ENCODE data around the gene RBM47. TPM values are rescaled to one million over a fixed set of nuclear protein-coding genes. Genes with fewer than 3 reads are reported as not detected.
"Not testable (repeated sequence)": the region's sequence is repeated elsewhere in the genome, so short reads cannot be mapped to it uniquely, and the experiment has no call there.

Gene RBM47
- total RNA-seq, 1 donor from 2014 or later = 0.12 TPM

DNA sequence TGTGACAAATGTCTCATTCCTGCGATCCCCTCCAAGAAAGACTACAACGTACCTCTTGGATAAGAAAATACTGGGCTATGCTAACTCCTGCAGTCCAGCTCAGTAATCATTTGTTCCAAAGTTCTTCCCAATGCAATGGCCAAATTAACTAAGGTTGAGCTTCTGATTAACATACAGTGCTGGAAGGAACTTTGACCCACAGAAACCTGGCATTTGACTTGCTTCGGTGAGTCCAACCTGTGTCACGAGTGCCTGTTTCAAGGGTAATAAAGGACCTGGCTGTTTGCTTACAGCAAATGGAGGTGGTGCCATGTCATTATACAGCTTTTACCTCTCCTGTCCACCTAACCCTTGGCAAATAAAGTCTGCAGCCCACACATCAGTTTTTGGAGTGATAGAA, 83.2 kb downstream of the RBM47 start:
- Mint-ChIP-seq H3K27ac (ENCODE audit: unreplicated experiment) (no peak overlapping the region), H3K9me3 (ENCODE audit: low read depth) (no peaks in the 10 kb centered on the region), H3K4me3 (ENCODE audit: unreplicated experiment) (no peak overlapping the region), H3K27me3 (ENCODE audit: low read depth) (no peaks in the 10 kb centered on the region), H3K36me3 (ENCODE audit: low read depth) (no peaks in the 10 kb centered on the region), H3K4me1 (ENCODE audit: low read depth) (peaks cover 14% of the 10 kb centered on the region)
- no peak for DNase-seq (ENCODE audit: low spot score)
- TF ChIP-seq, protein P1, sequence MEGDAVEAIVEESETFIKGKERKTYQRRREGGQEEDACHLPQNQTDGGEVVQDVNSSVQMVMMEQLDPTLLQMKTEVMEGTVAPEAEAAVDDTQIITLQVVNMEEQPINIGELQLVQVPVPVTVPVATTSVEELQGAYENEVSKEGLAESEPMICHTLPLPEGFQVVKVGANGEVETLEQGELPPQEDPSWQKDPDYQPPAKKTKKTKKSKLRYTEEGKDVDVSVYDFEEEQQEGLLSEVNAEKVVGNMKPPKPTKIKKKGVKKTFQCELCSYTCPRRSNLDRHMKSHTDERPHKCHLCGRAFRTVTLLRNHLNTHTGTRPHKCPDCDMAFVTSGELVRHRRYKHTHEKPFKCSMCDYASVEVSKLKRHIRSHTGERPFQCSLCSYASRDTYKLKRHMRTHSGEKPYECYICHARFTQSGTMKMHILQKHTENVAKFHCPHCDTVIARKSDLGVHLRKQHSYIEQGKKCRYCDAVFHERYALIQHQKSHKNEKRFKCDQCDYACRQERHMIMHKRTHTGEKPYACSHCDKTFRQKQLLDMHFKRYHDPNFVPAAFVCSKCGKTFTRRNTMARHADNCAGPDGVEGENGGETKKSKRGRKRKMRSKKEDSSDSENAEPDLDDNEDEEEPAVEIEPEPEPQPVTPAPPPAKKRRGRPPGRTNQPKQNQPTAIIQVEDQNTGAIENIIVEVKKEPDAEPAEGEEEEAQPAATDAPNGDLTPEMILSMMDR (IDR thresholded peaks at IDR 0.05) = no peak

DNA sequence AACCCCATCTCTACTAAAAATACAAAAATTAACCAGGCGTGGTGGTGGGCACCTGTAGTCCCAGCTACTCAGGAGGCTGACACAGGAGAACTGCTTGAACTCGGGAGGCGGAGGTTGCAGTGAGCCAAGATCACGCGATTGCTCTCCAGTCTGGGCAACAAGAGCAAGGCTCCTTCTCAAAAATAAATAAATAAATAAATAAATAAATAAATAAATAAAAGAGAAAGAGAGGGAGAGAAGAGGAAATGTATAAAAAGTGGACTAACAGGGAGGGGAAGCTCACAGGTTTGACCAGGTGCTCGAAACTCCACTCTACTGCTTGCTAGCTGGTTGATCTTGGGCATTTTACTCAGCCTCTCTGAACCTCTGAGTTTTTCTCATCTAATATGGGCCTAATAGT, 84.2 kb downstream of the RBM47 start:
- H3K27ac Mint-ChIP-seq (ENCODE audit: unreplicated experiment) = not testable (repeated sequence)

DNA sequence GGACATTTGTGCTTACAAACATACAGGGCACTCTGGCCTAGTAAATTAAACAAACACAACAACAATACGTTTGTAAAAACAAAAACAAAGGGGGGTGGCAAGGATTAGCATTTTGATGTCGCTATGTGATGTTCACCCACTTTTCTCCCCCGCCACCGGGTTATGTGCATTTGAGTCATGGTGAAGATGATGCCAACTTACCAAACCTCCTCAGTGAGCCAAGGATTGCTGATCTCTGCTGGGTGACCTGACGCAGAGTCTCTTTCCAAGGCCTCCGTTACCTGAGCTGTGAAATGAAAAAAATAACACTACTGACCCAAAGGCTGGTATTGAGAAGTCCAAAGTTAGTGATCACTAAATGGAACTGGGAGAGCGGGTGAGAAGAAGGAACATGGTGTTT, 85.4 kb downstream of the RBM47 start:
- TF ChIP-seq, protein P1 (IDR thresholded peaks at IDR 0.05) = no peak
- H3K36me3 Mint-ChIP-seq (ENCODE audit: low read depth) = no peaks in the 10 kb centered on the region
- no peak for DNase-seq (ENCODE audit: low spot score)
- H3K27ac Mint-ChIP-seq (ENCODE audit: unreplicated experiment) = peak overlapping the region; percentile 66
- no peaks in the 10 kb centered on the region for H3K9me3 Mint-ChIP-seq (ENCODE audit: low read depth)
- no peaks in the 10 kb centered on the region for H3K27me3 Mint-ChIP-seq (ENCODE audit: low read depth)
- no peak overlapping the region for H3K4me3 Mint-ChIP-seq (ENCODE audit: unreplicated experiment)
- peaks cover 8% of the 10 kb centered on the region for H3K4me1 Mint-ChIP-seq (ENCODE audit: low read depth)

More for the DNA sequence above, 84.2 kb downstream of the RBM47 start:
- not testable (repeated sequence) for H3K4me3 Mint-ChIP-seq (ENCODE audit: unreplicated experiment); H3K27me3 Mint-ChIP-seq (ENCODE audit: low read depth); DNase-seq (ENCODE audit: low spot score); H3K36me3 Mint-ChIP-seq (ENCODE audit: low read depth); H3K9me3 Mint-ChIP-seq (ENCODE audit: low read depth); H3K4me1 Mint-ChIP-seq (ENCODE audit: low read depth)

DNA sequence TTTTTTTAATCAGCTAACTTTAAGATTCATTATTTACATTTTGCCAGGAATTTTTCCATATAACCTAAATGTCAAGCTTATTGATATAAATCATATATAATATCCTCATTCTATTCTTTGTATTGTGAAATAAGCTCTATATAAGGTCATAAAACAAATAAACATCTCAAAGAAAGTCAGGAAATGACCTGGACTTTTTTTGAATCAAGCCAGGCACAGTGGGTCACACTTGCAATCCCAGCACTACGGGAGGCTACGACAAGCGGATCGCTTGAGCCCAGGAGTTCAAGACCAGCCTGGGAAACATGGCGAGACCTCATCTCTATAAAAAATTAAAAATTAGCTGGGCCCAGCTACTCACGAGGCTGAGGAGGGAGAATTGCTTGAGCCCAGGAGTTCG, 88.9 kb downstream of the RBM47 start:
- no peaks in the 10 kb centered on the region for H3K4me1 Mint-ChIP-seq (ENCODE audit: low read depth)
- no peaks in the 10 kb centered on the region for H3K36me3 Mint-ChIP-seq (ENCODE audit: low read depth)
- TF ChIP-seq, protein P1 (IDR thresholded peaks at IDR 0.05) = no peak
- H3K9me3 Mint-ChIP-seq (ENCODE audit: low read depth) = no peaks in the 10 kb centered on the region
- H3K27me3 Mint-ChIP-seq (ENCODE audit: low read depth) = no peaks in the 10 kb centered on the region
- no peak overlapping the region for H3K4me3 Mint-ChIP-seq (ENCODE audit: unreplicated experiment)
- no peak overlapping the region for H3K27ac Mint-ChIP-seq (ENCODE audit: unreplicated experiment)
- DNase-seq (ENCODE audit: low spot score) = no peak

DNA sequence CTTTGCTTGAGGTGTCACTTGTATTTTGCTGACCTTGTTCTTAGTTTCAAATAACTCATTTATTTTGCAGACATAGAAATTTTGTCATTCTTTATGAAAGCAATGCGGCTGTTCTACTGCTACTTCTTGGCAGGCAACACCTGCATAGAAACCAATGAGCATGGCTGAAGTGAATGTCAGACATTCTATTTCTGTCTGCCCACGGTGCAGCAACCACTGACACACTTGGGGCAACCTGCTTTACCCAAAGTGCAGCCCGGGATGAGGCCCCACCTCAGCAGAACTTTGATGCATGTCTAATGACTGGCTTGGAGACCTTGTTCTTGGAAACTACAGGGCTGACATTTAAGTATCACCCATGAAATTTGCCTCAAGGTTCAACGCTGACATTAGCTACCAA, 93.6 kb downstream of the RBM47 start:
- no peaks in the 10 kb centered on the region for H3K4me1 Mint-ChIP-seq (ENCODE audit: low read depth)
- H3K36me3 Mint-ChIP-seq (ENCODE audit: low read depth) = no peaks in the 10 kb centered on the region
- H3K4me3 Mint-ChIP-seq (ENCODE audit: unreplicated experiment) = no peak overlapping the region
- H3K9me3 Mint-ChIP-seq (ENCODE audit: low read depth) = no peaks in the 10 kb centered on the region
- DNase-seq (ENCODE audit: low spot score) = no peak
- H3K27me3 Mint-ChIP-seq (ENCODE audit: low read depth) = no peaks in the 10 kb centered on the region
- TF ChIP-seq, protein P1 (IDR thresholded peaks at IDR 0.05) = no peak
- no peak overlapping the region for H3K27ac Mint-ChIP-seq (ENCODE audit: unreplicated experiment)

DNA sequence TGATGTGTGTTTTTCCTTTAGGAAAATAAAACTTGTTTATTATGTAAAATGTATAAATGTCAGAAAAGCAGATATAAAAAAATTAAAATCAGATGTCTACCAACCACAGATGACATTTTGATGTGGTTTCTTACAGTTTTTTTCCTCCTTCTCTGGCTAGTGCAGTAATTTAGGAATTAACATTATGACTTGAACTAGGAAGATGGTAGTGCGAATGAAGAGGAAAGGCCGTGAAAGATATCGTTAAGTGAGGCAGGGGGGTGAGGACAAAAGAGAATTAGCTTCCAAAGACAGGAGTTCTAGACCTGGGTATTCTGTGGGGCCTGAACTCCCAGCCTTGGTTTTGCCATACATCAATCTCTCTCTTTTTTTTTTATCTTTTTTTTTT, 98.0 kb downstream of the RBM47 start:
- no peaks in the 10 kb centered on the region for H3K27me3 Mint-ChIP-seq (ENCODE audit: low read depth)
- H3K27ac Mint-ChIP-seq (ENCODE audit: unreplicated experiment) = no peak overlapping the region
- H3K36me3 Mint-ChIP-seq (ENCODE audit: low read depth) = no peaks in the 10 kb centered on the region
- H3K9me3 Mint-ChIP-seq (ENCODE audit: low read depth) = no peaks in the 10 kb centered on the region
- H3K4me1 Mint-ChIP-seq (ENCODE audit: low read depth) = no peaks in the 10 kb centered on the region
- no peak for DNase-seq (ENCODE audit: low spot score)
- TF ChIP-seq, protein P1 (IDR thresholded peaks at IDR 0.05) = no peak
- no peak overlapping the region for H3K4me3 Mint-ChIP-seq (ENCODE audit: unreplicated experiment)

All from chondrocyte (in vitro differentiated cells).